Mesenchymal stem cell (in vitro differentiated cells and primary cell): ENCODE data around the gene H2AZ2.
A peak's percentile ranks its signal among the peaks of the same experiment; 100 is the strongest.
"Not testable (repeated sequence)": the region's sequence is repeated elsewhere in the genome, so short reads cannot be mapped to it uniquely, and the experiment has no call there.

Experiments used
- DNase-seq: peaks from one replicate; pipeline ENCODE4 v3.0.0-alpha.2; 2013
- H2AFZ ChIP-seq: one replicate; pipeline ENCODE4 v1.6.1; 2013; ENCODE audit warnings: low read depth, mild to moderate bottlenecking, control low read depth, inconsistent platforms, low read length, moderate library complexity
- H2AK5ac ChIP-seq: 2 replicates; pipeline ENCODE4 v1.6.1; 2013; ENCODE audit warnings: low read length, moderate library complexity, mild to moderate bottlenecking, inconsistent platforms; ENCODE audit not compliant: severe bottlenecking
- H2BK120ac ChIP-seq: one replicate; pipeline ENCODE4 v1.6.1; 2013; ENCODE audit warnings: low read depth, mild to moderate bottlenecking, inconsistent platforms, low read length, moderate library complexity
- H2BK12ac ChIP-seq, 2 experiments: one replicate each; pipeline ENCODE4 v1.6.1; 2013; ENCODE audit warnings: inconsistent platforms in 2 of 2, low read length in 2 of 2, mild to moderate bottlenecking in 2 of 2, moderate library complexity in 2 of 2, control low read depth in 1 of 2
- H2BK15ac ChIP-seq: one replicate; pipeline ENCODE4 v1.6.1; 2013; ENCODE audit warnings: mild to moderate bottlenecking, low read depth, inconsistent platforms; ENCODE audit not compliant: poor library complexity, severe bottlenecking
- H2BK5ac ChIP-seq: 2 replicates; pipeline ENCODE4 v1.6.1; 2013; ENCODE audit warnings: low read depth, mild to moderate bottlenecking, low read length, control low read depth, inconsistent platforms; ENCODE audit not compliant: poor library complexity, severe bottlenecking
- H3K14ac ChIP-seq, 2 experiments: one replicate each; pipeline ENCODE4 v1.6.1; 2013; ENCODE audit warnings: inconsistent platforms in 2 of 2, low read length in 2 of 2, control low read depth in 1 of 2, mild to moderate bottlenecking in 1 of 2, moderate library complexity in 1 of 2
- H3K18ac ChIP-seq, 2 experiments: one replicate each; pipeline ENCODE4 v1.6.1; 2013; ENCODE audit warnings: inconsistent platforms in 2 of 2, low read length in 2 of 2, control low read depth in 1 of 2, low read depth in 1 of 2, mild to moderate bottlenecking in 1 of 2
- H3K23ac ChIP-seq, 2 experiments: one replicate each; pipeline ENCODE4 v1.6.1; 2013; ENCODE audit warnings: inconsistent platforms in 2 of 2, low read length in 2 of 2, mild to moderate bottlenecking in 2 of 2, moderate library complexity in 2 of 2, control low read depth in 1 of 2
- H3K27ac ChIP-seq: 2 replicates; pipeline ENCODE4 v1.5.1; 2013; ENCODE audit warnings: mild to moderate bottlenecking, moderate library complexity, low read length, control low read depth, inconsistent platforms; ENCODE audit not compliant: poor library complexity, severe bottlenecking
- H3K27me3 ChIP-seq, 2 experiments: 2 replicates each; pipeline versions ENCODE4 v1.6.1 to v1.7.0; 2013; ENCODE audit warnings: low read length in 2 of 2, mild to moderate bottlenecking in 2 of 2, moderate library complexity in 2 of 2, control low read depth in 1 of 2, inconsistent platforms in 1 of 2; ENCODE audit not compliant: control insufficient read depth in 1 of 2, insufficient read depth in 1 of 2
- H3K36me3 ChIP-seq, 2 experiments: 2 replicates each; pipeline versions ENCODE4 v1.6.1 to v1.7.0; 2013; ENCODE audit warnings: low read length in 2 of 2, control low read depth in 1 of 2, inconsistent platforms in 1 of 2, low read depth in 1 of 2, mild to moderate bottlenecking in 1 of 2; ENCODE audit not compliant: insufficient read depth in 2 of 2, control insufficient read depth in 1 of 2
- H3K4ac ChIP-seq, 2 experiments: one replicate each; pipeline ENCODE4 v1.6.1; 2013; ENCODE audit warnings: inconsistent platforms in 2 of 2, low read length in 2 of 2, mild to moderate bottlenecking in 2 of 2, moderate library complexity in 2 of 2, control low read depth in 1 of 2, low read depth in 1 of 2
- H3K4me1 ChIP-seq: 2 replicates; pipeline ENCODE4 v1.6.1; 2013; ENCODE audit warnings: low read depth, low read length, control low read depth; ENCODE audit not compliant: control insufficient read depth, insufficient read depth
- H3K4me2 ChIP-seq: 2 replicates; pipeline ENCODE4 v1.6.1; 2013; ENCODE audit warnings: low read length, mild to moderate bottlenecking, inconsistent platforms; ENCODE audit not compliant: poor library complexity, severe bottlenecking
- H3K4me3 ChIP-seq, 2 experiments: 2 replicates each; pipeline versions ENCODE4 v1.5.1 to v1.7.0; 2013; ENCODE audit warnings: low read length in 2 of 2, mild to moderate bottlenecking in 2 of 2, control low read depth in 1 of 2, low read depth in 1 of 2; ENCODE audit not compliant: insufficient read depth in 1 of 2
- H3K79me1 ChIP-seq: replicated peaks from 2 replicates; pipeline ENCODE4 v1.6.1; 2013; ENCODE audit warnings: mild to moderate bottlenecking, control low read depth, low read length, inconsistent platforms; ENCODE audit not compliant: poor library complexity, severe bottlenecking
- H3K9ac ChIP-seq: 2 replicates; pipeline ENCODE4 v1.7.0; 2013; ENCODE audit warnings: mild to moderate bottlenecking, low read length, moderate library complexity
- H3K9me3 ChIP-seq: 2 replicates; pipeline ENCODE4 v1.7.0; 2013; ENCODE audit warnings: mild to moderate bottlenecking, low read length; ENCODE audit not compliant: control insufficient read depth
- H4K8ac ChIP-seq: one replicate; pipeline ENCODE4 v1.6.1; 2013; ENCODE audit warnings: inconsistent platforms, mild to moderate bottlenecking, low read length, moderate library complexity
- H4K91ac ChIP-seq: one replicate; pipeline ENCODE4 v1.6.1; 2013; ENCODE audit warnings: mild to moderate bottlenecking, low read length, inconsistent platforms
- WGBS: methylation state at CpG from one replicate; pipeline ENCODE4 v1.1.7; 2013; ENCODE audit warnings: mixed read lengths; 5-methylcytosine and 5-hydroxymethylcytosine counted together

H2AZ2 gene

GRCh38 chr7:44846390-44846789 lies 1.5 kb downstream of the H2AZ2 start:
- not testable (repeated sequence) for H3K23ac ChIP-seq, H2AK5ac ChIP-seq

GRCh38 chr7:44845451-44845850 lies 2.4 kb downstream of the H2AZ2 start:
- no peaks in the 10 kb centered on the region for H3K27me3 ChIP-seq
- H3K9ac ChIP-seq, result peak overlapping the region; percentile 94
- no peak overlapping the region for H3K27ac ChIP-seq
- H4K91ac ChIP-seq, result no peak overlapping the region
- no peak overlapping the region for H3K23ac ChIP-seq
- no peak overlapping the region for H2AFZ ChIP-seq
- H3K9me3 ChIP-seq, result no peaks in the 10 kb centered on the region
- DNase-seq, result no peak
- H3K36me3 ChIP-seq, result peaks cover 3 to 8% of the 10 kb centered on the region in 2 experiments
- H3K14ac ChIP-seq, result no peak overlapping the region
- H2BK15ac ChIP-seq, result no peak overlapping the region
- H3K79me1 ChIP-seq, result peaks cover 2% of the 10 kb centered on the region
- H2BK12ac ChIP-seq, result no peak overlapping the region
- peak overlapping the region in 1 of 2 experiments; percentile 86 for H3K4me3 ChIP-seq
- no peak overlapping the region for H2BK5ac ChIP-seq
- H3K4ac ChIP-seq, result no peak overlapping the region
- H2BK120ac ChIP-seq, result no peak overlapping the region
- H3K4me2 ChIP-seq, result no peak overlapping the region
- no peak overlapping the region for H2AK5ac ChIP-seq
- peaks cover 5% of the 10 kb centered on the region for H3K4me1 ChIP-seq
- H4K8ac ChIP-seq, result no peak overlapping the region
- no peak overlapping the region for H3K18ac ChIP-seq

More at GRCh38 chr7:44846390-44846789, 1.5 kb downstream of the H2AZ2 start:
- WGBS, result 79% methylated on average over 11 of the region's 11 CpGs
- not testable (repeated sequence) for H4K91ac ChIP-seq, H2BK120ac ChIP-seq, DNase-seq, H3K4me1 ChIP-seq, H2BK5ac ChIP-seq, H2AFZ ChIP-seq, H2BK12ac ChIP-seq, H3K79me1 ChIP-seq, H2BK15ac ChIP-seq, H3K9me3 ChIP-seq, H3K18ac ChIP-seq, H4K8ac ChIP-seq, H3K36me3 ChIP-seq, H3K4ac ChIP-seq, H3K14ac ChIP-seq, H3K27me3 ChIP-seq, H3K27ac ChIP-seq
- peak overlapping the region in 1 of 2 experiments; percentile 86 for H3K4me3 ChIP-seq
- H3K9ac ChIP-seq, result peak overlapping the region; percentile 94
- H3K4me2 ChIP-seq, result peak overlapping the region; percentile 79

- not testable (repeated sequence) for H3K79me1 ChIP-seq, H3K27ac ChIP-seq, H3K27me3 ChIP-seq, H3K14ac ChIP-seq, H3K9me3 ChIP-seq, H3K23ac ChIP-seq, H2BK15ac ChIP-seq, H2BK5ac ChIP-seq, H3K18ac ChIP-seq, H2AFZ ChIP-seq, H4K8ac ChIP-seq, H4K91ac ChIP-seq, H2BK12ac ChIP-seq, H2BK120ac ChIP-seq, H3K4me2 ChIP-seq, H3K4ac ChIP-seq, H3K4me1 ChIP-seq, H3K9ac ChIP-seq, DNase-seq, H3K4me3 ChIP-seq, H2AK5ac ChIP-seq
- peaks cover 8 to 21% of the 10 kb centered on the region in 2 experiments for H3K36me3 ChIP-seq
- 100% methylated on average over 4 of the region's 5 CpGs for WGBS
These were observed 4.4 kb downstream of the H2AZ2 start for GRCh38 chr7:44843440-44843839.

GRCh38 chr7:44842675-44843074 lies 5.2 kb downstream of the H2AZ2 start:
- not testable (repeated sequence) for H3K79me1 ChIP-seq, H3K4ac ChIP-seq, H2BK120ac ChIP-seq, H3K18ac ChIP-seq, H2BK15ac ChIP-seq, H3K4me2 ChIP-seq, H3K23ac ChIP-seq, H2BK12ac ChIP-seq, H4K8ac ChIP-seq, H3K27me3 ChIP-seq, H3K27ac ChIP-seq, H4K91ac ChIP-seq, H2AK5ac ChIP-seq, H2BK5ac ChIP-seq, H3K9me3 ChIP-seq, H3K14ac ChIP-seq, DNase-seq, H2AFZ ChIP-seq, H3K4me1 ChIP-seq
- peak overlapping the region in 1 of 2 experiments; percentile 17 for H3K4me3 ChIP-seq
- H3K9ac ChIP-seq, result peak overlapping the region; percentile 45
- 98% methylated on average over 7 of the region's 8 CpGs for WGBS
- H3K36me3 ChIP-seq, result peaks cover 8 to 23% of the 10 kb centered on the region in 2 experiments
